ENCODE measurements around the gene FHOD3. TPM values are rescaled to one million over a fixed set of nuclear protein-coding genes. Genes with fewer than 3 reads are reported as not detected.

Gene FHOD3
- total and polyA plus RNA-seq, 2 donors (not counting 1 experiment from before 2014, with no cell fraction given): not detected

DNA sequence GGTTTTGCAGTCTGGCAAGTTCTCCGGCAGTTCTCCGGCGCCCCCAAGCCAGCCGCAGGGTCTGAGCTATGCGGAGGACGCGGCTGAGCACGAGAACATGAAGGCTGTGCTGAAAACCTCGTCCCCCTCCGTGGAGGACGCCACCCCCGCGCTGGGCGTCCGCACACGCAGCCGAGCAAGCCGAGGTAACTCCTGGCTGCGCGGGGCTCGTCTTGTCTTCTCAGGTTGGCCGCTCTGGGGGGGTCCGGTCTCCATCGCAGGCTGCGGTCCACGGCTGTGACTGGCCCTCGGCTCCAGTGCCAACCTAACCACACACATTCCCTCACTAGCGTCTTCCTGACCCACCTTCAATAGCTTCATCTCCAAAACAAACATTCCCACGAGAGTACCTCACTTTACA lies 463.1 kb downstream of the FHOD3 start:
- no peak overlapping the region for H3K4me3 ChIP-seq (ENCODE audit: control extremely low read depth in 1 of 5, extremely low read depth in 1 of 5, insufficient read depth in 1 of 5, low read depth in 2 of 5, low read length in 4 of 5)
- CTCF ChIA-PET: no interaction called here
- H3K4me3 Mint-ChIP-seq: no peak overlapping the region
- no peaks in the 10 kb centered on the region for H3K9me3 Mint-ChIP-seq (ENCODE audit: insufficient read depth)
- no peaks in the 10 kb centered on the region for H3K27me3 ChIP-seq (replicated peaks in 1 of 4; ENCODE audit: control extremely low read depth in 1 of 4, control insufficient read depth in 3 of 4, insufficient read depth in 4 of 4, low read length in 3 of 4)
- DNase-seq (no peak), ATAC-seq (ENCODE audit: low read depth) (no peak)
- no peak overlapping the region for H2AFZ ChIP-seq (ENCODE audit: insufficient read depth, low read depth, low read length, poor library complexity, severe bottlenecking)
- no peaks in the 10 kb centered on the region for H3K4me1 ChIP-seq (ENCODE audit: control insufficient read depth in 2 of 2, insufficient read depth in 2 of 2, low read length in 2 of 2)
- no peak overlapping the region for H3K27ac ChIP-seq (ENCODE audit: low read length in 2 of 2)
- H3K27ac Mint-ChIP-seq: no peak overlapping the region
- no peak overlapping the region for H3K9ac ChIP-seq (ENCODE audit: low read length)
- H3K79me2 ChIP-seq (ENCODE audit: control insufficient read depth, insufficient read depth, low read length): no peaks in the 10 kb centered on the region
- TF ChIP-seq, protein P1, sequence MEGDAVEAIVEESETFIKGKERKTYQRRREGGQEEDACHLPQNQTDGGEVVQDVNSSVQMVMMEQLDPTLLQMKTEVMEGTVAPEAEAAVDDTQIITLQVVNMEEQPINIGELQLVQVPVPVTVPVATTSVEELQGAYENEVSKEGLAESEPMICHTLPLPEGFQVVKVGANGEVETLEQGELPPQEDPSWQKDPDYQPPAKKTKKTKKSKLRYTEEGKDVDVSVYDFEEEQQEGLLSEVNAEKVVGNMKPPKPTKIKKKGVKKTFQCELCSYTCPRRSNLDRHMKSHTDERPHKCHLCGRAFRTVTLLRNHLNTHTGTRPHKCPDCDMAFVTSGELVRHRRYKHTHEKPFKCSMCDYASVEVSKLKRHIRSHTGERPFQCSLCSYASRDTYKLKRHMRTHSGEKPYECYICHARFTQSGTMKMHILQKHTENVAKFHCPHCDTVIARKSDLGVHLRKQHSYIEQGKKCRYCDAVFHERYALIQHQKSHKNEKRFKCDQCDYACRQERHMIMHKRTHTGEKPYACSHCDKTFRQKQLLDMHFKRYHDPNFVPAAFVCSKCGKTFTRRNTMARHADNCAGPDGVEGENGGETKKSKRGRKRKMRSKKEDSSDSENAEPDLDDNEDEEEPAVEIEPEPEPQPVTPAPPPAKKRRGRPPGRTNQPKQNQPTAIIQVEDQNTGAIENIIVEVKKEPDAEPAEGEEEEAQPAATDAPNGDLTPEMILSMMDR (IDR thresholded peaks at IDR 0.05): no peak
- no peak for TF ChIP-seq EZH2 (IDR thresholded peaks at IDR 0.05; ENCODE audit: borderline replicate concordance, insufficient read depth, low read depth, low read length, poor library complexity, severe bottlenecking)
- POLR2A ChIA-PET: no interaction called here
- peaks cover 0 to 5% (median 1%) of the 10 kb centered on the region in 3 donors for H3K9me3 ChIP-seq (ENCODE audit: control extremely low read depth in 1 of 3, control insufficient read depth in 2 of 3, insufficient read depth in 1 of 3, low read length in 2 of 3)
- no peak overlapping the region for H3K4me2 ChIP-seq (replicated peaks; ENCODE audit: low read depth, low read length, poor library complexity, severe bottlenecking)
- H3K27me3 Mint-ChIP-seq: peaks cover 5% of the 10 kb centered on the region
- H3K4me1 Mint-ChIP-seq: no peaks in the 10 kb centered on the region
- WGBS (ENCODE audit: insufficient coverage): 98% methylated on average over 25 of the region's 29 CpGs
- no peaks in the 10 kb centered on the region for H3K36me3 ChIP-seq (replicated peaks in 1 of 2; ENCODE audit: control extremely low read depth in 1 of 2, control insufficient read depth in 1 of 2, extremely low read depth in 1 of 2, insufficient read depth in 2 of 2, low read length in 1 of 2)
- intact Hi-C loops (cut with micrococcal nuclease): no loop called here
- no peaks in the 10 kb centered on the region for H4K20me1 ChIP-seq (ENCODE audit: control insufficient read depth, insufficient read depth, low read length, poor library complexity, severe bottlenecking)

DNA sequence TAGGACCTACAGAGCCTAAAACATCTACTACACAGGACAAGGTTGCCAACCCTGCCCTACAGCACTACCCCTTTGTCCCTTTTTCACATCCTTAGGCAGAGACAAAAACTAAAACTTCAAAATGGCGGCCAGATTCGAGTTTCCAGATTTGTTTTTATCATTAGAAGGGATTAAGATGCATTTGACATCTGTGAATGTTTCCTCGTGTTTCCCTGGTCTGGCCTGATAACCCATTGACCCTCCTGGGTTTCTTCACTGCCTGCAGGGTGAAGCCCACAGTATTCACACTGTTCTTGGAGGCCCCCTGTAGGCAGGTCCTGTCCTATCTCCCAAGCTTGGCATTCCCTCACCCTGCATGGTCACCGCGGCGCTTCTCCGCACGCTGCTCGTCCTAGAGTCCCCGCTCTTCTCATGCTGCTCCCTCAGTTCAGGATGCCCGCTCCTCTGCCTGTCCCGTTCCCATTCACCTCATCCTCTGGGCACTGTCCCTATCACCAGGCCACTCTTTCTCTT lies 463.7 kb downstream of the FHOD3 start:
- CTCF ChIA-PET: no interaction called here
- Histone ChIP-seq H3K9me3 (ENCODE audit: control extremely low read depth in 1 of 3, control insufficient read depth in 2 of 3, insufficient read depth in 1 of 3, low read length in 2 of 3) (peaks cover 0 to 5% (median 1%) of the 10 kb centered on the region in 3 donors), H3K27me3 (replicated peaks in 1 of 4; ENCODE audit: control extremely low read depth in 1 of 4, control insufficient read depth in 3 of 4, insufficient read depth in 4 of 4, low read length in 3 of 4) (no peaks in the 10 kb centered on the region), H2AFZ (ENCODE audit: insufficient read depth, low read depth, low read length, poor library complexity, severe bottlenecking) (no peak overlapping the region), H3K9ac (ENCODE audit: low read length) (no peak overlapping the region), H3K4me1 (ENCODE audit: control insufficient read depth in 2 of 2, insufficient read depth in 2 of 2, low read length in 2 of 2) (no peaks in the 10 kb centered on the region), H3K4me3 (ENCODE audit: control extremely low read depth in 1 of 5, extremely low read depth in 1 of 5, insufficient read depth in 1 of 5, low read depth in 2 of 5, low read length in 4 of 5) (no peak overlapping the region), H3K79me2 (ENCODE audit: control insufficient read depth, insufficient read depth, low read length) (no peaks in the 10 kb centered on the region), H3K36me3 (replicated peaks in 1 of 2; ENCODE audit: control extremely low read depth in 1 of 2, control insufficient read depth in 1 of 2, extremely low read depth in 1 of 2, insufficient read depth in 2 of 2, low read length in 1 of 2) (no peaks in the 10 kb centered on the region), H3K4me2 (replicated peaks; ENCODE audit: low read depth, low read length, poor library complexity, severe bottlenecking) (no peak overlapping the region), H4K20me1 (ENCODE audit: control insufficient read depth, insufficient read depth, low read length, poor library complexity, severe bottlenecking) (no peaks in the 10 kb centered on the region), H3K27ac (ENCODE audit: low read length in 2 of 2) (no peak overlapping the region)
- Mint-ChIP-seq H3K27ac (no peak overlapping the region), H3K9me3 (ENCODE audit: insufficient read depth) (no peaks in the 10 kb centered on the region), H3K4me3 (no peak overlapping the region), H3K4me1 (no peaks in the 10 kb centered on the region), H3K27me3 (peaks cover 5% of the 10 kb centered on the region)
- TF ChIP-seq, protein P1 (IDR thresholded peaks at IDR 0.05): no peak
- TF ChIP-seq EZH2 (IDR thresholded peaks at IDR 0.05; ENCODE audit: borderline replicate concordance, insufficient read depth, low read depth, low read length, poor library complexity, severe bottlenecking): no peak
- no peak for DNase-seq
- 96% methylated on average over 10 of the region's 12 CpGs for WGBS (ENCODE audit: insufficient coverage)
- no peak for ATAC-seq (ENCODE audit: low read depth)
- POLR2A ChIA-PET: no interaction called here
- intact Hi-C loops (cut with micrococcal nuclease): no loop called here

Data from B cell (primary cell).